HG02623 (cell line): ENCODE data around the gene CACNA1S.

Experiments
- ATAC-seq: cut with Tn5 transposase; IDR thresholded peaks from one replicate; pipeline ENCODE4 v1.9.1; 2021; ENCODE audit warnings: moderate library complexity; ENCODE audit not compliant: unreplicated experiment

Gene CACNA1S

GRCh38 chr1:201096041-201096461 is 16.2 kb downstream of the CACNA1S start:
- ATAC-seq: no peak

GRCh38 chr1:201095581-201095980 is 16.6 kb downstream of the CACNA1S start:
- ATAC-seq: no peak

GRCh38 chr1:201094832-201095231 is 17.4 kb downstream of the CACNA1S start:
- no peak for ATAC-seq

- ATAC-seq: no peak
Observed at GRCh38 chr1:201093962-201094361, 18.3 kb downstream of the CACNA1S start.

GRCh38 chr1:201093561-201093960 is 18.7 kb downstream of the CACNA1S start:
- no peak for ATAC-seq

- ATAC-seq: no peak
Observed at GRCh38 chr1:201092738-201093137, 19.5 kb downstream of the CACNA1S start.

- ATAC-seq: no peak
Observed at GRCh38 chr1:201091256-201091655, 21.0 kb downstream of the CACNA1S start.

- no peak for ATAC-seq
Observed at GRCh38 chr1:201090541-201090940, 21.7 kb downstream of the CACNA1S start.

- ATAC-seq: no peak
Observed at GRCh38 chr1:201089596-201089995, 22.6 kb downstream of the CACNA1S start.

- no peak for ATAC-seq
Observed at GRCh38 chr1:201088901-201089525, 23.2 kb downstream of the CACNA1S start.

GRCh38 chr1:201088395-201088794 is 23.8 kb downstream of the CACNA1S start:
- ATAC-seq: no peak

GRCh38 chr1:201085902-201086735 is 26.1 kb downstream of the CACNA1S start:
- ATAC-seq: no peak

GRCh38 chr1:201084295-201084694 is 27.9 kb downstream of the CACNA1S start:
- no peak for ATAC-seq

- no peak for ATAC-seq
Observed at GRCh38 chr1:201083741-201084140, 28.5 kb downstream of the CACNA1S start.

GRCh38 chr1:201080135-201080534 is 32.1 kb downstream of the CACNA1S start:
- ATAC-seq: no peak

GRCh38 chr1:201077736-201078135 is 34.5 kb downstream of the CACNA1S start:
- ATAC-seq: no peak

GRCh38 chr1:201077116-201077515 is 35.1 kb downstream of the CACNA1S start:
- ATAC-seq: no peak

GRCh38 chr1:201076092-201076491 is 36.1 kb downstream of the CACNA1S start:
- no peak for ATAC-seq

GRCh38 chr1:201074018-201074417 is 38.2 kb downstream of the CACNA1S start:
- ATAC-seq: no peak

- ATAC-seq: no peak
Observed at GRCh38 chr1:201072922-201073321, 39.3 kb downstream of the CACNA1S start.

- ATAC-seq: no peak
Observed at GRCh38 chr1:201072149-201072548, 40.1 kb downstream of the CACNA1S start.

- ATAC-seq: no peak
Observed at GRCh38 chr1:201069636-201070035, 42.6 kb downstream of the CACNA1S start.
